HG02610 (cell line): ENCODE measurements around the gene MSL3B.

Experiments
- ATAC-seq: cut with Tn5 transposase; IDR thresholded peaks from one replicate; pipeline ENCODE4 v1.9.1; 2021; ENCODE audit warnings: mild to moderate bottlenecking, moderate library complexity; ENCODE audit not compliant: unreplicated experiment

The MSL3B gene

DNA sequence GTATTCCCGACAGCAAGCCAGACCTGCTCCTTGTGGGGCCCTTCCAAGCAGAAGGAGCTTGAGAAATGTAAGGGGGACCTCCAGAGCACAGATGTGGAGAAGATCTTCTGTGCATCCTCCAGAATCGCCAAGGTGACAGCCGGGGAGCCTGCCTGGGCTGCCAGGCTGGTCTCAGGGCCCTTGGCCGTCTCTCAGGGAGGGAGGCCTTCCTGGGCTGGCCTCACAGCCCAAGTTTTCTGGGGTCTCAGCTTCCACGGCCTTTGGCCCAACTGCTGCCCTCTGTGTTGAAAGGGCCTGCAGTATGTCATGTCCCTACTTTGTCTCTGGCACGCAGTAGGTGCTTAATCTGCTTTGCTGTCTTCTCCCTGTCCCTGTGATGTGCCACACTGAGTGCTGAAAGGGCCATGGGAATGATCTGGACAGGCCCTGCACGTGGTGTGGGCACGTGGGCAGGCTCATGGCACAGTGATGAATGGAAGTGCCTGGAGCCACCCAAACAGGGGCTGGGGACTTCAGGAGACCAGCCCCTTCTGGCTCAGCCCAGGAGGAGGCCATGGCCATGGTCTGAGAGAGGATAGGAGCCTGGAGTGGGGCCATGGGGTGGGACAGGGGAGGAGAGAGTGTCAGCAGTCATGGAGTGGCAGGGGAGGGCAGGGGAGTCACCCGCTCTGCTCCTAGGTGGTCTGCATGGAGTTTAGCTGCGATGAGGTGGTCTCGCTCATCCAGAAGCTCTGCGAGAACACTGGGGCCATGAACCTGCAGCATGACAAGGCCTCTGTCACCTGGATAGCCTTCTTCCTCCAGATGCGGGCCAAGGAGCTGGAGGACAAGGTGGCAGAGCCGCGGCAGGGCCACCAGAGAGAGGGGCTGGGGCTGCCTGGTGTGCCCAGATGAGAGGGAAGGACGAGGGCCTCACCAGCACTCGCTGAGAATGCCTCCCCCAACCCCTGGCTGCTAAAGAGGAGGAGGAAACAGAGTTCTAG lies 49.3 kb downstream of the MSL3B start:
- ATAC-seq, result no peak

DNA sequence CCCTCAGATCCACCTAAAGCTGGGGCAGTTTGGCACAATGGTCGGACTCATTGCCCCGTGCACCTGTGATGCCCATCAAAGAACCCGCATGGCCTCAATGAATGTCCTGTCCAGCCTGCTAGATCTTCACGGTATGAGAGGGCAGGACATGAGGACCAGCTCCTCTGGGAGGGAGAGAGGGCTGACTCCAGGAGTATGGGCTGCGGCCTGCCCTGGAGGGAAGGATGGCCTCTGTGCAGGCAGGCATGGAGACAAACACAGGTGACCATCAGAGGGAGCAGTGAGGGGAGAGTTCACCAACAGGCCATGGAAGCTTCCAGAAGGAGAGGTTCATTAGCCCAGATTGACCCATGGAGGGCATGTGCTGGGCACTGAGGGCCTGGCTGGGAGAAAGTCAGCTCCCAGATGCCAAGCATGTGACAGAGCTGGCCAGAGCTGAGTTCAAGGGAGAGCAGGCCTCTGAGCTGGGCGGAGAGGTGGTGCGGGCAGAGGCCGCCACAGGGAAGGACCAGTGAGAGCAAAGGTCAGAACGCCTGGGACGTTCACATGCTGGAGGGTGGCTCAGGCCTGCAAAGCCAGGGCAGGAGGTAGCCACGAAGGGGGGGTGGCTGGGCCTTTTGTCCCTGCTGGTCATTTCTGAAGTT lies 50.1 kb downstream of the MSL3B start:
- no peak for ATAC-seq

DNA sequence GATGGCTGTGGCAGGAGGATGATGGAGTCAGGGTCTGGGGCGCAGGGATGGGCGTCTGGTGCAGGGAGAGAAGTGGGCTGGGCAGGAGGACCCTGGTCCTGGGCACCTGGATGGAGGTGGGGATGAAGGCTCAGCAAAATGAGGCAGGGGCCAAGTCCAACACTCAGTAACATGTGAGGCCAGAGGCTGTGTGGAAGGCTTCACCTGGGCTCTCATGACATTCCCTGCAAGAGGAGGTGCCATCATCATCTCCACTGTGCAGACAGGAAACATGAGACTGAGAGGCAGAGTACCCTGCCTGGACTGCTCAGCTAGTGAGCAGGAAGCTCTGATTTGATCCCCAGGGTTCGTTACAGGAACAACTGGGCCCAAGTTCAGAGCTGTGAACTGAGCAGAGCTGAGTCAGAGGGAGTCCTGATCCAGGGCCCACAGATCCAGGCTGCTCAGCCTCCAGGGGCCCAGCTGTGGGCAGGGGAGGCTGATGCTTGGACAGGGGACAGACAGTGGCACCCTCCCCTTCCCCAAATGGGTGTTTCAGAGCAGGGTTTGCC lies 50.8 kb downstream of the MSL3B start:
- no peak for ATAC-seq

DNA sequence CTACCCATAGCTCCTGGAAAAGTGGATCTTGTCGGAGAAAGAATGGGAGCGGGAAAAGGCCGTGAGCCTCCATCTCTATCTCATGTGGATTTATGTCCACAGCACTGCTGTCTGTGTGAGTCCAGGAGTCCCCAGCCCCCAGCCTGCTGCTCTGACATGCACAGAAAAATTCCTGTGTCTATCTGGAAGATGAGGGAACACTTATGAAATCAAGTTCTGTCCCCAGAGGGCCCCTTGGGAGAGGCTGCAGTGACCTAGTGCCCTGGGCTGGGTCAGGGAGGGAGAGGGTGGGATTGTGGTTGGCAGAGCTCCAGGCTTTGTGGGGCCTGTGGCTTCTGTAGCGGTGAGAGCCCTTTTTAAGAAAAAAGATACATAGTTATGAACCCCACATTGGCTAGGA lies 51.4 kb downstream of the MSL3B start:
- ATAC-seq, result no peak

DNA sequence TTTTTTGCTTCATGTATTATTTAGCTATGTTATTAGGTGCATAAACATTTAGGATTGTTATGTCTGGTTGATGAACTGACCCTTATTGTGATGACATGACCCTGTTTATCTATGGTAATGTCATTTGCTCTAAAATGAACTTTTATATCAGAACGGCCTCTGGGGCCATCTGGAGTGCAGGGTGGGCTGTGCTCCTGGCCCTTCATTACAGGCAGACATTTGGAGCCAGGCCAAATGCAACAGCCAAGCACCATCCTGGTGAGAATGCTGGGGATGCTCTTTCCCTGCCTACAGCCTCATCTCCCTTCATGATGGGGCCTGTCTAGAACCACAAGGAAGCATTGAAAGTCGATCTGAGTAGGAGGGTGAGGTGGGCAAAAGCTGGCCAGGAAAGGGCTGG lies 51.9 kb downstream of the MSL3B start:
- no peak for ATAC-seq

GRCh38 chr2:233815861-233816260 lies 52.3 kb downstream of the MSL3B start:
- no peak for ATAC-seq
